Measurements from ENCODE around the gene LGALS7B. TPM values are rescaled to one million over a fixed set of nuclear protein-coding genes. Genes with fewer than 3 reads are reported as not detected.
"Not testable (repeated sequence)": the region's sequence is repeated elsewhere in the genome, so short reads cannot be mapped to it uniquely, and the experiment has no call there.

The LGALS7B gene
- total RNA-seq, 1 donor from 2014 or later, result 1.4 TPM

GRCh38 chr19:38770228-38770948 is 18.6 kb upstream of the LGALS7B start:
- not testable (repeated sequence) for DNase-seq

- not testable (repeated sequence) for DNase-seq
These were observed 18.1 kb upstream of the LGALS7B start for GRCh38 chr19:38770949-38771275.

GRCh38 chr19:38771569-38771968 is 17.4 kb upstream of the LGALS7B start:
- DNase-seq, result not testable (repeated sequence)

- DNase-seq, result no peak
These were observed 15.4 kb upstream of the LGALS7B start, which contains the start of gene LGALS7 for GRCh38 chr19:38773469-38774177. LGALS7 (minus strand) TSS chr19:38773517; CDS start chr19:38773492, 25 bp downstream.

- no peak for DNase-seq
These were observed 14.6 kb upstream of the LGALS7B start for GRCh38 chr19:38774181-38774950.

GRCh38 chr19:38778733-38779132 is 10.3 kb upstream of the LGALS7B start:
- DNase-seq, result no peak

- DNase-seq, result no peak
These were observed 8.6 kb upstream of the LGALS7B start for GRCh38 chr19:38780443-38780842.

GRCh38 chr19:38781058-38781457 is 7.9 kb upstream of the LGALS7B start:
- no peak for DNase-seq

- not testable (repeated sequence) for DNase-seq
These were observed 6.8 kb upstream of the LGALS7B start for GRCh38 chr19:38782212-38782611.

GRCh38 chr19:38784224-38784623 is 4.8 kb upstream of the LGALS7B start:
- no peak for DNase-seq

GRCh38 chr19:38785187-38785699 is 3.8 kb upstream of the LGALS7B start:
- DNase-seq, result no peak

GRCh38 chr19:38786061-38786460 is 2.9 kb upstream of the LGALS7B start:
- not testable (repeated sequence) for DNase-seq

- no peak for DNase-seq
These were observed 2.3 kb upstream of the LGALS7B start for GRCh38 chr19:38786572-38787265.

- DNase-seq, result not testable (repeated sequence)
These were observed 1.8 kb downstream of the LGALS7B start for GRCh38 chr19:38790507-38791403.

GRCh38 chr19:38791451-38792064 is 2.6 kb downstream of the LGALS7B start:
- DNase-seq, result not testable (repeated sequence)

GRCh38 chr19:38792250-38793111 is 3.5 kb downstream of the LGALS7B start:
- DNase-seq, result peak; percentile 59

- DNase-seq, result peak; percentile 55
These were observed 4.2 kb downstream of the LGALS7B start for GRCh38 chr19:38793177-38793576.

GRCh38 chr19:38793671-38794070 is 4.7 kb downstream of the LGALS7B start:
- DNase-seq, result no peak

- DNase-seq, result no peak
These were observed 6.5 kb downstream of the LGALS7B start for GRCh38 chr19:38795549-38795948.

GRCh38 chr19:38796154-38796553 is 7.2 kb downstream of the LGALS7B start:
- no peak for DNase-seq

Data from dermis blood vessel endothelial cell (primary cell).